ENCODE data around the gene FOXE1. TPM values are rescaled to one million over a fixed set of nuclear protein-coding genes. Genes with fewer than 3 reads are reported as not detected.

Gene FOXE1
- total and polyA plus RNA-seq, 2 experiments from 2014 or later: 0.45 TPM; not detected in 1

DNA sequence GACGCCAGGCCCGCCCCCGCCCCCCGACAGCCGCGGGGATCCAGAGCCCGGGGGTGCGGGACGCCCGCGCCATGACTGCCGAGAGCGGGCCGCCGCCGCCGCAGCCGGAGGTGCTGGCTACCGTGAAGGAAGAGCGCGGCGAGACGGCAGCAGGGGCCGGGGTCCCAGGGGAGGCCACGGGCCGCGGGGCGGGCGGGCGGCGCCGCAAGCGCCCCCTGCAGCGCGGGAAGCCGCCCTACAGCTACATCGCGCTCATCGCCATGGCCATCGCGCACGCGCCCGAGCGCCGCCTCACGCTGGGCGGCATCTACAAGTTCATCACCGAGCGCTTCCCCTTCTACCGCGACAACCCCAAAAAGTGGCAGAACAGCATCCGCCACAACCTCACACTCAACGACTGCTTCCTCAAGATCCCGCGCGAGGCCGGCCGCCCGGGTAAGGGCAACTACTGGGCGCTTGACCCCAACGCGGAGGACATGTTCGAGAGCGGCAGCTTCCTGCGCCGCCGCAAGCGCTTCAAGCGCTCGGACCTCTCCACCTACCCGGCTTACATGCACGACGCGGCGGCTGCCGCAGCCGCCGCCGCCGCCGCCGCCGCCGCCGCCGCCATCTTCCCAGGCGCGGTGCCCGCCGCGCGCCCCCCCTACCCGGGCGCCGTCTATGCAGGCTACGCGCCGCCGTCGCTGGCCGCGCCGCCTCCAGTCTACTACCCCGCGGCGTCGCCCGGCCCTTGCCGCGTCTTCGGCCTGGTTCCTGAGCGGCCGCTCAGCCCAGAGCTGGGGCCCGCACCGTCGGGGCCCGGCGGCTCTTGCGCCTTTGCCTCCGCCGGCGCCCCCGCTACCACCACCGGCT, 1.0 kb downstream of the FOXE1 start:
- H3K4me2 ChIP-seq: peak overlapping the region; percentile 83

DNA sequence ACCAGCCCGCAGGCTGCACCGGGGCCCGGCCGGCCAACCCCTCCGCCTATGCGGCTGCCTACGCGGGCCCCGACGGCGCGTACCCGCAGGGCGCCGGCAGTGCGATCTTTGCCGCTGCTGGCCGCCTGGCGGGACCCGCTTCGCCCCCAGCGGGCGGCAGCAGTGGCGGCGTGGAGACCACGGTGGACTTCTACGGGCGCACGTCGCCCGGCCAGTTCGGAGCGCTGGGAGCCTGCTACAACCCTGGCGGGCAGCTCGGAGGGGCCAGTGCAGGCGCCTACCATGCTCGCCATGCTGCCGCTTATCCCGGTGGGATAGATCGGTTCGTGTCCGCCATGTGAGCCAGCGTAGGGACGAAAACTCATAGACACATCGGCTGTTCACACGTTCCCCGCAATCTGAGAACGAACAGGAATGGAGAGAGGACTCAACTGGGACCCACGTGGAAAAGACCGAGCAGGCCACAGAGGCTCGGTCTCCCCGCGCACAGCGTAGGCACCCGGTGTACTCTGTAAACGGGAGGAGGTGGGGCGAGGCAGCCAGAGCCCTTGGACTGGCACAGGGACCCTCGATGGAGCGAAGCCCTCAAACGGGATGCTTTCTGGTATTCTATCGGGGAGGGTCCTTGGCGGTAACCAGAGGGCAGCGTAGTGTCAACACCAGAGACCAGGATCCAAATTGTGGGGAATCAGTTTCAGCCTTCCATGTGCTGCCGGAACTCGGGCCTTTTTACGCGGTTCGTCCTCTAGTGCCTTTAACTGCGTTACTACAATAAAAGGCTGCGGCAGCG, 1.9 kb downstream of the FOXE1 start:
- Histone ChIP-seq H3K27me3 (ENCODE audit: insufficient read depth) (peaks cover 100% of the 10 kb centered on the region), H3K4me3 (peak overlapping the region; percentile 62), H4K20me1 (replicated peaks; ENCODE audit: insufficient read depth) (peaks cover 38% of the 10 kb centered on the region), H3K4me2 (peak overlapping the region; percentile 74), H3K9me2 (ENCODE audit: insufficient read depth) (no peaks in the 10 kb centered on the region), H3K4me1 (ENCODE audit: insufficient read depth) (peaks cover 36% of the 10 kb centered on the region), H3K36me3 (ENCODE audit: insufficient read depth) (no peaks in the 10 kb centered on the region; the same call in 1 of the 2 replicates), H2AFZ (peak overlapping the region; percentile 84), H3F3A (replicated peaks; ENCODE audit: low read depth) (peaks cover 28% of the 10 kb centered on the region), H3K27ac (ENCODE audit: low read depth) (no peak overlapping the region), H3K79me2 (replicated peaks; ENCODE audit: insufficient read depth) (no peaks in the 10 kb centered on the region)
- H3K9me3 Mint-ChIP-seq: no peaks in the 10 kb centered on the region; the same call in 2 of the 3 replicates
- no peaks in the 10 kb centered on the region for H3K36me3 Mint-ChIP-seq (ENCODE audit: low read depth)
- peak; percentile 47 for DNase-seq (ENCODE audit: low spot score)
- H3K27me3 Mint-ChIP-seq (ENCODE audit: insufficient read depth, low read depth, poor library complexity): peaks cover 91% of the 10 kb centered on the region
- ATAC-seq: no peak; the same call in 2 of the 3 replicates
- H3K4me3 Mint-ChIP-seq: peak overlapping the region; percentile 41; the same call in 2 of the 3 replicates
- H3K4me1 Mint-ChIP-seq: peaks cover 21% of the 10 kb centered on the region
- no peak overlapping the region for H3K27ac Mint-ChIP-seq
- TF ChIP-seq EZH2phosphoT487 (IDR thresholded peaks at IDR 0.05; ENCODE audit: unreplicated experiment) (peak; percentile 88), NANOG (IDR thresholded peaks at IDR 0.05; ENCODE audit: borderline replicate concordance) (no peak), STAT1 (IDR thresholded peaks at IDR 0.05; ENCODE audit: unreplicated experiment) (no peak)
- TF ChIP-seq, protein P1, sequence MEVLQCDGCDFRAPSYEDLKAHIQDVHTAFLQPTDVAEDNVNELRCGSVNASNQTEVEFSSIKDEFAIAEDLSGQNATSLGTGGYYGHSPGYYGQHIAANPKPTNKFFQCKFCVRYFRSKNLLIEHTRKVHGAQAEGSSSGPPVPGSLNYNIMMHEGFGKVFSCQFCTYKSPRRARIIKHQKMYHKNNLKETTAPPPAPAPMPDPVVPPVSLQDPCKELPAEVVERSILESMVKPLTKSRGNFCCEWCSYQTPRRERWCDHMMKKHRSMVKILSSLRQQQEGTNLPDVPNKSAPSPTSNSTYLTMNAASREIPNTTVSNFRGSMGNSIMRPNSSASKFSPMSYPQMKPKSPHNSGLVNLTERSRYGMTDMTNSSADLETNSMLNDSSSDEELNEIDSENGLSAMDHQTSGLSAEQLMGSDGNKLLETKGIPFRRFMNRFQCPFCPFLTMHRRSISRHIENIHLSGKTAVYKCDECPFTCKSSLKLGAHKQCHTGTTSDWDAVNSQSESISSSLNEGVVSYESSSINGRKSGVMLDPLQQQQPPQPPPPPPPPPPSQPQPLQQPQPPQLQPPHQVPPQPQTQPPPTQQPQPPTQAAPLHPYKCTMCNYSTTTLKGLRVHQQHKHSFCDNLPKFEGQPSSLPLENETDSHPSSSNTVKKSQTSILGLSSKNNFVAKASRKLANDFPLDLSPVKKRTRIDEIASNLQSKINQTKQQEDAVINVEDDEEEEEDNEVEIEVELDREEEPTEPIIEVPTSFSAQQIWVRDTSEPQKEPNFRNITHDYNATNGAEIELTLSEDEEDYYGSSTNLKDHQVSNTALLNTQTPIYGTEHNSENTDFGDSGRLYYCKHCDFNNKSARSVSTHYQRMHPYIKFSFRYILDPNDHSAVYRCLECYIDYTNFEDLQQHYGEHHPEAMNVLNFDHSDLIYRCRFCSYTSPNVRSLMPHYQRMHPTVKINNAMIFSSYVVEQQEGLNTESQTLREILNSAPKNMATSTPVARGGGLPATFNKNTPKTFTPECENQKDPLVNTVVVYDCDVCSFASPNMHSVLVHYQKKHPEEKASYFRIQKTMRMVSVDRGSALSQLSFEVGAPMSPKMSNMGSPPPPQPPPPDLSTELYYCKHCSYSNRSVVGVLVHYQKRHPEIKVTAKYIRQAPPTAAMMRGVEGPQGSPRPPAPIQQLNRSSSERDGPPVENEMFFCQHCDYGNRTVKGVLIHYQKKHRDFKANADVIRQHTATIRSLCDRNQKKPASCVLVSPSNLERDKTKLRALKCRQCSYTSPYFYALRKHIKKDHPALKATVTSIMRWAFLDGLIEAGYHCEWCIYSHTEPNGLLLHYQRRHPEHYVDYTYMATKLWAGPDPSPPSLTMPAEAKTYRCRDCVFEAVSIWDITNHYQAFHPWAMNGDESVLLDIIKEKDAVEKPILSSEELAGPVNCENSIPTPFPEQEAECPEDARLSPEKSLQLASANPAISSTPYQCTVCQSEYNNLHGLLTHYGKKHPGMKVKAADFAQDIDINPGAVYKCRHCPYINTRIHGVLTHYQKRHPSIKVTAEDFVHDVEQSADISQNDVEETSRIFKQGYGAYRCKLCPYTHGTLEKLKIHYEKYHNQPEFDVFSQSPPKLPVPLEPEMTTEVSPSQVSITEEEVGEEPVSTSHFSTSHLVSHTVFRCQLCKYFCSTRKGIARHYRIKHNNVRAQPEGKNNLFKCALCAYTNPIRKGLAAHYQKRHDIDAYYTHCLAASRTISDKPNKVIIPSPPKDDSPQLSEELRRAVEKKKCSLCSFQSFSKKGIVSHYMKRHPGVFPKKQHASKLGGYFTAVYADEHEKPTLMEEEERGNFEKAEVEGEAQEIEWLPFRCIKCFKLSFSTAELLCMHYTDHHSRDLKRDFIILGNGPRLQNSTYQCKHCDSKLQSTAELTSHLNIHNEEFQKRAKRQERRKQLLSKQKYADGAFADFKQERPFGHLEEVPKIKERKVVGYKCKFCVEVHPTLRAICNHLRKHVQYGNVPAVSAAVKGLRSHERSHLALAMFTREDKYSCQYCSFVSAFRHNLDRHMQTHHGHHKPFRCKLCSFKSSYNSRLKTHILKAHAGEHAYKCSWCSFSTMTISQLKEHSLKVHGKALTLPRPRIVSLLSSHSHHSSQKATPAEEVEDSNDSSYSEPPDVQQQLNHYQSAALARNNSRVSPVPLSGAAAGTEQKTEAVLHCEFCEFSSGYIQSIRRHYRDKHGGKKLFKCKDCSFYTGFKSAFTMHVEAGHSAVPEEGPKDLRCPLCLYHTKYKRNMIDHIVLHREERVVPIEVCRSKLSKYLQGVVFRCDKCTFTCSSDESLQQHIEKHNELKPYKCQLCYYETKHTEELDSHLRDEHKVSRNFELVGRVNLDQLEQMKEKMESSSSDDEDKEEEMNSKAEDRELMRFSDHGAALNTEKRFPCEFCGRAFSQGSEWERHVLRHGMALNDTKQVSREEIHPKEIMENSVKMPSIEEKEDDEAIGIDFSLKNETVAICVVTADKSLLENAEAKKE (CRISPR knock-in tag; IDR thresholded peaks at IDR 0.05): no peak
- TF ChIP-seq, protein P2, sequence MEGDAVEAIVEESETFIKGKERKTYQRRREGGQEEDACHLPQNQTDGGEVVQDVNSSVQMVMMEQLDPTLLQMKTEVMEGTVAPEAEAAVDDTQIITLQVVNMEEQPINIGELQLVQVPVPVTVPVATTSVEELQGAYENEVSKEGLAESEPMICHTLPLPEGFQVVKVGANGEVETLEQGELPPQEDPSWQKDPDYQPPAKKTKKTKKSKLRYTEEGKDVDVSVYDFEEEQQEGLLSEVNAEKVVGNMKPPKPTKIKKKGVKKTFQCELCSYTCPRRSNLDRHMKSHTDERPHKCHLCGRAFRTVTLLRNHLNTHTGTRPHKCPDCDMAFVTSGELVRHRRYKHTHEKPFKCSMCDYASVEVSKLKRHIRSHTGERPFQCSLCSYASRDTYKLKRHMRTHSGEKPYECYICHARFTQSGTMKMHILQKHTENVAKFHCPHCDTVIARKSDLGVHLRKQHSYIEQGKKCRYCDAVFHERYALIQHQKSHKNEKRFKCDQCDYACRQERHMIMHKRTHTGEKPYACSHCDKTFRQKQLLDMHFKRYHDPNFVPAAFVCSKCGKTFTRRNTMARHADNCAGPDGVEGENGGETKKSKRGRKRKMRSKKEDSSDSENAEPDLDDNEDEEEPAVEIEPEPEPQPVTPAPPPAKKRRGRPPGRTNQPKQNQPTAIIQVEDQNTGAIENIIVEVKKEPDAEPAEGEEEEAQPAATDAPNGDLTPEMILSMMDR (conservative IDR thresholded peaks at IDR 0.05; ENCODE audit: low read depth in 2 of 2): no peak

More for the DNA sequence above, 1.0 kb downstream of the FOXE1 start:
- H3K4me3 ChIP-seq: peak overlapping the region; percentile 62
- TF ChIP-seq POLR2AphosphoS5 (IDR thresholded peaks at IDR 0.05; ENCODE audit: low read depth): no peak
- peak; percentile 81 for TF ChIP-seq EZH2 (IDR thresholded peaks at IDR 0.05; ENCODE audit: low read depth, unreplicated experiment)
- TF ChIP-seq, protein P2 (conservative IDR thresholded peaks at IDR 0.05; ENCODE audit: low read depth in 2 of 2): peak in 1 of 2 experiments; percentile 36; a peak in 3 of 4 replicates
- no peak overlapping the region for H3K27ac ChIP-seq (ENCODE audit: low read depth)
- Mint-ChIP-seq H3K27ac (no peak overlapping the region), H3K27me3 (ENCODE audit: insufficient read depth, low read depth, poor library complexity) (peaks cover 91% of the 10 kb centered on the region), H3K4me3 (peak overlapping the region; percentile 77), H3K9me3 (no peaks in the 10 kb centered on the region; the same call in 2 of the 3 replicates), H3K4me1 (peaks cover 21% of the 10 kb centered on the region), H3K36me3 (ENCODE audit: low read depth) (no peaks in the 10 kb centered on the region)
- H3K4me1 ChIP-seq (ENCODE audit: insufficient read depth): peaks cover 43% of the 10 kb centered on the region
- ATAC-seq (peak; percentile 12), DNase-seq (ENCODE audit: low spot score) (peak; percentile 82)
- H3K36me3 ChIP-seq (ENCODE audit: insufficient read depth): no peaks in the 10 kb centered on the region; the same call in 1 of the 2 replicates
- peaks cover 46% of the 10 kb centered on the region for H4K20me1 ChIP-seq (replicated peaks; ENCODE audit: insufficient read depth)
- no peaks in the 10 kb centered on the region for H3K79me2 ChIP-seq (replicated peaks; ENCODE audit: insufficient read depth)
- peaks cover 31% of the 10 kb centered on the region for H3F3A ChIP-seq (replicated peaks; ENCODE audit: low read depth)
- H3K9me2 ChIP-seq (ENCODE audit: insufficient read depth): no peaks in the 10 kb centered on the region
- H3K27me3 ChIP-seq (ENCODE audit: insufficient read depth): peaks cover 100% of the 10 kb centered on the region
- H2AFZ ChIP-seq: peak overlapping the region; percentile 90
